Retina (tissue), 1 donor: ENCODE data around the gene CAPN3.

ENCODE experiments used
- DNase-seq: peaks from one replicate; pipeline ENCODE4 v3.0.0-alpha.2; 2016

The CAPN3 gene

GRCh38 chr15:42457445-42458442 is 98.4 kb downstream of the CAPN3 start:
- peak; percentile 50 for DNase-seq

GRCh38 chr15:42461261-42461660 is 102.0 kb downstream of the CAPN3 start:
- DNase-seq, result no peak
